Common myeloid progenitor, CD34-positive (primary cell): ENCODE data around the gene CNTNAP5.
A peak's percentile ranks its signal among the peaks of the same experiment; 100 is the strongest.

Source experiments
- CTCF ChIA-PET: fragments of 350-600 bp; sonication (Branson Sonifier 250); formaldehyde crosslinking; loops from one replicate; lab custom pipeline; 2021; ENCODE audit warnings: antibody characterized with exemption; lab: Charles Lee
- POLR2A ChIA-PET: fragments of 350-600 bp; sonication (Branson Sonifier 250); formaldehyde crosslinking; loops from one replicate; lab custom pipeline; 2021; ENCODE audit warnings: antibody characterized with exemption; lab: Charles Lee
- DNase-seq, 3 donors: peaks; one replicate each; pipeline versions ENCODE4 v3.0.0 to v3.0.0-alpha.2; 2013
- H3K27ac ChIP-seq, 2 experiments: 1 replicate in 1 of 2; 2 replicates in 1 of 2; pipeline ENCODE4 v1.7.0; 2013; ENCODE audit warnings: inconsistent platforms in 2 of 2, low read length in 2 of 2, mild to moderate bottlenecking in 2 of 2, low read depth in 1 of 2, moderate library complexity in 1 of 2; ENCODE audit not compliant: severe bottlenecking in 2 of 2, insufficient read depth in 1 of 2, poor library complexity in 1 of 2
- H3K27me3 ChIP-seq, 5 experiments: replicated peaks in 2 of 5; 1 replicate in 3 of 5; 2 replicates in 2 of 5; pipeline versions ENCODE4 v1.6.1 to v1.7.0; 2013; ENCODE audit warnings: low read length in 4 of 5, mild to moderate bottlenecking in 2 of 5, moderate library complexity in 2 of 5, inconsistent platforms in 1 of 5; ENCODE audit not compliant: insufficient read depth in 5 of 5, control insufficient read depth in 4 of 5
- H3K36me3 ChIP-seq, 4 experiments: 1 replicate in 2 of 4; 2 replicates in 2 of 4; pipeline versions ENCODE4 v1.6.1 to v1.7.0; 2013; ENCODE audit warnings: low read length in 3 of 4, control low read depth in 1 of 4, mild to moderate bottlenecking in 1 of 4; ENCODE audit not compliant: control insufficient read depth in 4 of 4, insufficient read depth in 4 of 4
- H3K4me1 ChIP-seq, 4 experiments: 1 replicate in 3 of 4; 2 replicates in 1 of 4; pipeline versions ENCODE4 v1.6.1 to v1.7.1; 2013; ENCODE audit warnings: low read length in 3 of 4, mild to moderate bottlenecking in 3 of 4, control low read depth in 1 of 4, inconsistent platforms in 1 of 4, moderate library complexity in 1 of 4; ENCODE audit not compliant: control insufficient read depth in 4 of 4, insufficient read depth in 4 of 4; ENCODE audit errors: control extremely low read depth in 1 of 4
- H3K4me3 ChIP-seq, 7 experiments: 1 replicate in 4 of 7; 2 replicates in 3 of 7; pipeline versions ENCODE4 v1.5.1 to v1.7.0; 2013; ENCODE audit warnings: mild to moderate bottlenecking in 7 of 7, low read length in 6 of 7, moderate library complexity in 6 of 7, inconsistent platforms in 2 of 7, low read depth in 2 of 7, control low read depth in 1 of 7; ENCODE audit not compliant: insufficient read depth in 4 of 7, control insufficient read depth in 1 of 7; ENCODE audit errors: extremely low read depth in 1 of 7
- H3K9me3 ChIP-seq, 5 experiments: 1 replicate in 4 of 5; 2 replicates in 1 of 5; pipeline versions ENCODE4 v1.6.1 to v1.7.1; 2013; ENCODE audit warnings: low read length in 4 of 5, mild to moderate bottlenecking in 2 of 5, inconsistent platforms in 1 of 5, low read depth in 1 of 5, moderate library complexity in 1 of 5; ENCODE audit not compliant: control insufficient read depth in 4 of 5, insufficient read depth in 2 of 5; ENCODE audit errors: control extremely low read depth in 1 of 5
- WGBS: methylation state at CpG from one replicate; pipeline ENCODE4 v1.1.5; 2013; ENCODE audit not compliant: insufficient coverage; 5-methylcytosine and 5-hydroxymethylcytosine counted together

Gene CNTNAP5

DNA sequence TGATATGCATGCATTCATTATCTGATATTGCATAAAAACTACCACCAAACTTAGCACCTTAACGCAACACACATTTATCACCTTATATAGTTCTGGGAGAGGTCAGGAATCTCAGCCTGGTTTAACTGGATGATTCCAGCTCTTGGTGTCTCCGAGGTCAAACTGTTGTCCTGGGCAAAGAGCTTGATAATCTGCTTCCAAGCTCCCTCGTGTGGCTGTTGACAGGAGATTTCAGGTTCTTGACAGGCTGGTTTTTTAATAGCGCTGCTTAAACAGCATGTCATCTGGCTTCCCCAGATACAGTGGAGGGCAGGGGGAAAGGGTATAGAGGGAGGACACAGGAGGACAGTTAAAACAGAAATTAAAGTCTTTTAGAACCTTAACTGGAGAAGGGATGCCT, 785.0 kb downstream of the CNTNAP5 start:
- H3K9me3 ChIP-seq: no peaks in the 10 kb centered on the region
- ChIA-PET POLR2A (no interaction called here), CTCF (interaction anchor here (1.5 kb wide), 1 partner anchor 784 kb away, joined by 3 read pairs; the partner anchor contains the start of gene CNTNAP5)
- H3K36me3 ChIP-seq: no peaks in the 10 kb centered on the region
- no peak overlapping the region for H3K27ac ChIP-seq
- H3K4me1 ChIP-seq: no peaks in the 10 kb centered on the region
- no peaks in the 10 kb centered on the region for H3K27me3 ChIP-seq
- no peak overlapping the region for H3K4me3 ChIP-seq
- 48% methylated on average over 4 of the region's 4 CpGs for WGBS
- peak in 2 of 3 donors; percentile 4 for DNase-seq

DNA sequence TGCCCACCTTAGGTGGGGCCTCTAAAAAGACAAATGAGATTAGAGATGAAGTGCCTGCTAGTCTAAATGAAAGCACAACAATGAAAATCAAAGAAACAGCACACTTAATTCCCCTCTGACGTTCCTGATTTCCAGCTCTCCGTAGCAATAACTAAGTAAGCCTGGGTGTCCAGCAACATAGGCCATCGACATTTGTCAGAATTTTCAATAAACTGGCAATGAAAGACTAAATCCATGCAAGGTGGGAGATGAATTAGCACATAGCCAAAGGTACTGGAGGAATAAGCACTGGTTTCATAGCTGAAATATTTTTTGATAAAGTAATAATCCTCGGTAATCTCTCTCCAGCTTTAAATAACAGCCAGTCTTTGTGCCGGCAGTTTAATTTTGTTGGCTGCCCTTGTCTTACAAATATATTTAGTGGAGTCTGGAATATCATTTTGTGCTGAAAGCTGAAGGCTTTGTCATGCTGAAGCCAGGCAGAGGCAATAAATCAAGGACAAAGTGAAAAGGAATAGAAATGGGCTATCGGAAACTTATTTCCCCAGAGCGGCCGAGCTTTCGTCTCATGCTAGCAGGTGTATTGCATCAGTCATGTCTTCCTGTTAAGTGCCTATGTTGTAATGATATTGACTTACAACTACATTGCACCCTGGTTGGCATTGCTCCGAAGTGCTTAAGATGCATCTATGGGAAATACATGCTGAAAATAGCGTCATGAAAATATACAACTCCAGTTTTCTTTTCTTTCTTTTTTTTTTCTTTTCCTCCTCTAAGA, 790.1 kb downstream of the CNTNAP5 start:
- H3K27ac ChIP-seq: no peak overlapping the region

DNA sequence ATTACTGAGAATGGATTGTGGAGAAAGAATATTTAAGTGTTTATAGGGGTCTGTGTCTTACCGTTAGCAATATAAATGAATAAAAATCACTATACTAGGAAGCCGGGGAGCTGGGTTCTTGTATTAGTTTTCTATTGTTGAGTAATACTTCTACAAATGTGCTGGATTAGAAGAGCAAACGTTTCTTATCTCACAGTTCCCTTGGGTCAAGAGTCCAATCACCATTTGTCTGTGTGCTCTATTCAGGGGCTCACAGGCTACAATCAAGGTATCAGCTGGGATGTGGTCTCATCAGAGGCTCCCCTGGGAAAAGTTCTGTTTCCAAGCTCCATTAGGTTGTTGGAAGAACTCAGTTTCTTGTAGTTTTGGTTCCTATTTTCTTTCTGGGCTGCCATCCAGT, 790.9 kb downstream of the CNTNAP5 start:
- H3K9me3 ChIP-seq: no peaks in the 10 kb centered on the region
- ChIA-PET POLR2A (interaction anchor here (0.6 kb wide), 1 partner anchor 711 kb away, joined by 3 read pairs; no protein-coding TSS in a partner anchor), CTCF (no interaction called here)
- H3K4me1 ChIP-seq: no peaks in the 10 kb centered on the region
- H3K36me3 ChIP-seq: no peaks in the 10 kb centered on the region
- 67% methylated on average over 1 of the region's 3 CpGs for WGBS
- H3K27ac ChIP-seq: no peak overlapping the region
- H3K27me3 ChIP-seq: no peaks in the 10 kb centered on the region
- H3K4me3 ChIP-seq: no peak overlapping the region
- no peak for DNase-seq

More for the DNA sequence above, 790.1 kb downstream of the CNTNAP5 start:
- DNase-seq: no peak
- no peaks in the 10 kb centered on the region for H3K36me3 ChIP-seq
- no peak overlapping the region for H3K4me3 ChIP-seq
- no peaks in the 10 kb centered on the region for H3K9me3 ChIP-seq
- CTCF ChIA-PET: no interaction called here
- 79% methylated on average over 7 of the region's 11 CpGs for WGBS
- POLR2A ChIA-PET: no interaction called here
- no peaks in the 10 kb centered on the region for H3K4me1 ChIP-seq
- H3K27me3 ChIP-seq: no peaks in the 10 kb centered on the region

DNA sequence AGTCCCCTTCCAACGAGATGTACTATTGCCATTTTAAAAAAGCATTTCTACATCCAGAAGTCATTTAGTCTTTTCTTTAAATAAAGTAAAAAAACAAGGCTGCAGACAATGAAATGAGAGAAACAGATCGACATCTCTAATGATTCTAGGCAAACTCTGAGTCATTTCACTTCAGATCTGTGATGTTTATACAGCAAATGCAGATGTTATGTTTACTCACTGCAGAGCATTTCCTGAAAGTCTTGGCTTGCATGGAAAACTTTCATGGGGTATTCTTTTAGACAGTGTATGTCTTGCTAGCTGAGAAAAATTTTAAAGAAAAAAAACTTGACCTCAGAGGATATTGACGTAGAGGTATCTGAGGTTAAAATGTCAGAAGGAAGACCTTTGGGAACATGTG, 797.4 kb downstream of the CNTNAP5 start:
- H3K4me3 ChIP-seq: no peak overlapping the region
- CTCF ChIA-PET: no interaction called here
- POLR2A ChIA-PET: no interaction called here
- H3K27ac ChIP-seq: no peak overlapping the region
- no peaks in the 10 kb centered on the region for H3K4me1 ChIP-seq
- H3K27me3 ChIP-seq: no peaks in the 10 kb centered on the region
- 100% methylated on average over 1 of the region's 3 CpGs for WGBS
- no peak for DNase-seq
- no peaks in the 10 kb centered on the region for H3K36me3 ChIP-seq
- peaks cover 0 to 1% (median 0%) of the 10 kb centered on the region in 5 experiments for H3K9me3 ChIP-seq

DNA sequence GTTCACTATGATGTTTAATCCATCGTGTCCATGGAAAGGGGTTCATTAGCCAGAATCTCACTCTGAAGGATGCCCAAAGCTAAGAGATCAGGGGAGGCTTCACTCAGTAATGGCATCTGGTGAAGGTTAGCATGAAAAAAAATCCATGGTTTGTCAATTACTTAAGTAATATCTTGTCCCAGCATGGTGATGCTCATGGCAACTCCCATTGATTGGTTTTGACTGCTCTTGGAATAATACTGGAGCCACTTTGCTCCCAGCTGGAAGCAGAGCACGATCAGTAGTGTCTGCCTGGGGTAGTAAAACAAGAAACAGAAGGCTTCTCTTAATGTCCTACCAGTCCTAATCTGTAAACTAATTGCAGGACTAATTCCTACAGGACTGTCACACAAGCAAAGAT, 799.4 kb downstream of the CNTNAP5 start:
- H3K9me3 ChIP-seq: peaks cover 0 to 1% (median 0%) of the 10 kb centered on the region in 5 experiments
- CTCF ChIA-PET: no interaction called here
- no peaks in the 10 kb centered on the region for H3K27me3 ChIP-seq
- H3K4me3 ChIP-seq: no peak overlapping the region
- no peaks in the 10 kb centered on the region for H3K4me1 ChIP-seq
- H3K27ac ChIP-seq: no peak overlapping the region
- DNase-seq: no peak
- H3K36me3 ChIP-seq: no peaks in the 10 kb centered on the region
- POLR2A ChIA-PET: no interaction called here
- 84% methylated on average over 2 of the region's 2 CpGs for WGBS

DNA sequence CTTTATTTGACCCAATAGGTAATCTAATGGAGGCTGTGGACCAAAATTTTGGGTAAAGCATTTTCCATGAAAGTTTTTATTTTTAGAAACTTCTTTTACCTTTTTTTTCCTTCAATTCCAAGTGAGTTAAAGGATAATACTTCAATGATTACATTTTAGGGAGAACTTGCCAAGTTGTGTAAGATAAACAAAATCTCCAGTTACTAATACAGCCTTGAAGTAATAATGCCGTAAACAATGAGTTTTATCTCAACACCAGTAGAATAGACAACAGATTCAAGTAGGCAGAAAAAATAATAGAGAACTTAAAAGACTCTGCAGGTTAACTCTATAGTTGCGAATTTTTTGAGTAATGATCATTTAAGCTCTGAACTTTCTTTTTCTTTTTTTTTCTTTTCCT, 807.4 kb downstream of the CNTNAP5 start:
- peaks cover 0 to 2% (median 0%) of the 10 kb centered on the region in 5 experiments for H3K9me3 ChIP-seq
- no peak for DNase-seq
- H3K27me3 ChIP-seq: no peaks in the 10 kb centered on the region
- no peaks in the 10 kb centered on the region for H3K36me3 ChIP-seq
- ChIA-PET CTCF (no interaction called here), POLR2A (no interaction called here)
- no peaks in the 10 kb centered on the region for H3K4me1 ChIP-seq
- no CpG with 5 or more reads among the region's 2 CpGs for WGBS
- H3K27ac ChIP-seq: no peak overlapping the region
- no peak overlapping the region for H3K4me3 ChIP-seq

DNA sequence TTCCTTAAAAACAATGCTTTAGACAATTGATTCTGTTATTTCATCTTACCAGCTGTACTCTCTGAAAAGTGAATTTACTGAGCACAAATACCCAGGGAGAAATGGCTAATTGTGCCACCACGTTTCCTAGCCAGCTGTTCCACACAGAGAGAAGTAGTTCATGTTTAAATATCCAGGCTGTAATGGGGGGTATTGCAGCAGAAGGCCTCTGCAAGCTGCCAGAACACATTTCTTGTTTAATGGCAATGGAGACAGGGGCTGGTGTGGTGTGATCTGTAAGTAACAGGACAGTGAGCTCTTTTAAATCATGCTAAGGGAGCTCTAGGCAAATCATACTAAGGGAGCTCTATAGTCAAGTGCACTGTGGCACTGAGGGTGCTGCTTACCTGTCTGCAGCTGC, 809.2 kb downstream of the CNTNAP5 start:
- ChIA-PET CTCF (no interaction called here), POLR2A (no interaction called here)
- Histone ChIP-seq H3K9me3 (peaks cover 0 to 2% (median 0%) of the 10 kb centered on the region in 5 experiments), H3K27me3 (no peaks in the 10 kb centered on the region), H3K4me1 (no peaks in the 10 kb centered on the region), H3K4me3 (no peak overlapping the region), H3K36me3 (no peaks in the 10 kb centered on the region), H3K27ac (no peak overlapping the region)
- DNase-seq: no peak
- WGBS: 80% methylated on average over 1 of the region's 1 CpG
